HepG2 (cell line): ENCODE results near the gene MOCS1. TPM values are rescaled to one million over a fixed set of nuclear protein-coding genes. Genes with fewer than 3 reads are reported as not detected.

Experiments used
- ATAC-seq: fragments of 200-7000 bp; cut with Tn5 transposase; 3 replicates; pipeline ENCODE4 v1.9.1; 2020; ENCODE audit warnings: mild to moderate bottlenecking, moderate library complexity
- BruUV-seq: library from RNA; stranded (reverse); fragments of 400-500 nt; replicated peaks from 2 replicates; lab custom pipeline; 2021; lab: Mats Ljungman, UMichigan
- CTCF ChIA-PET: fragments of 300-600 bp; formaldehyde crosslinking; extraction: SDS; loops from one replicate; lab custom pipeline; 2021; ENCODE audit warnings: low total read pairs, inconsistent platforms, low intra/inter-chr PET ratio; lab: Yijun Ruan, JAX
- POLR2A ChIA-PET: fragments of 350-600 bp; sonication (Branson Sonifier 250); formaldehyde crosslinking; loops from one replicate; lab custom pipeline; 2020; ENCODE audit warnings: antibody characterized with exemption, inconsistent platforms; lab: Yijun Ruan, JAX
- DNase-seq: peaks from one replicate; pipeline ENCODE4 v3.0.0-alpha.2; 2015; ENCODE audit warnings: low spot score
- FAIRE-seq: peaks from 3 replicates; lab custom pipeline; 2011; peaks lifted over from hg19 to GRCh38; lab: Jason Lieb, UNC
- H2AFZ ChIP-seq: one replicate; pipeline ENCODE4 v1.6.1; 2011; ENCODE audit warnings: low read length, inconsistent platforms
- H3K27ac ChIP-seq: fragments of 300-600 bp; 3 replicates; pipeline ENCODE4 v1.8.0; 2011; ENCODE audit warnings: mixed run types, mild to moderate bottlenecking, mixed read lengths, low read length, inconsistent platforms; ENCODE audit not compliant: insufficient read depth; ENCODE audit errors: extremely low read length
- H3K27me3 ChIP-seq, 2 experiments: fragments of 200-600 bp in 1 of 2; 2 replicates in 1 of 2; 3 replicates in 1 of 2; pipeline versions ENCODE4 v1.6.0 to v1.8.0; 2011; ENCODE audit warnings: low read length in 2 of 2, mild to moderate bottlenecking in 2 of 2, moderate library complexity in 2 of 2, inconsistent platforms in 1 of 2; ENCODE audit not compliant: insufficient read depth in 2 of 2, control insufficient read depth in 1 of 2
- H3K36me3 ChIP-seq, 2 experiments: fragments of 200-600 bp in 1 of 2; replicated peaks in 1 of 2; 2 replicates in 1 of 2; 3 replicates in 1 of 2; pipeline versions ENCODE4 v1.5.1 to v1.8.0; 2011; ENCODE audit warnings: low read length in 2 of 2, inconsistent platforms in 1 of 2; ENCODE audit not compliant: insufficient read depth in 2 of 2, control insufficient read depth in 1 of 2
- H3K4me1 ChIP-seq: 2 replicates; pipeline ENCODE4 v1.5.1; 2012; ENCODE audit warnings: low read length, inconsistent platforms; ENCODE audit not compliant: insufficient read depth
- H3K4me2 ChIP-seq: 2 replicates; pipeline ENCODE4 v1.6.0; 2011; ENCODE audit warnings: low read depth, low read length, inconsistent platforms
- H3K4me3 ChIP-seq, 3 experiments: fragments of 200-600 bp in 1 of 3; sonication (generic), shearing (Covaris generic) in 1 of 3; replicated peaks in 1 of 3; 2 replicates each; pipeline ENCODE4 v1.5.1; 2011 to 2016; ENCODE audit warnings: low read length in 3 of 3, inconsistent platforms in 2 of 3, low read depth in 2 of 3, mild to moderate bottlenecking in 2 of 3, control low read depth in 1 of 3, mixed read lengths in 1 of 3; ENCODE audit not compliant: insufficient read depth in 1 of 3
- H3K79me2 ChIP-seq: one replicate; pipeline ENCODE4 v1.6.1; 2011; ENCODE audit warnings: low read length, inconsistent platforms; ENCODE audit not compliant: insufficient read depth
- H3K9ac ChIP-seq: 2 replicates; pipeline ENCODE4 v1.6.0; 2011; ENCODE audit warnings: mild to moderate bottlenecking, low read depth, low read length, inconsistent platforms; ENCODE audit not compliant: insufficient read depth
- H3K9me3 ChIP-seq: 2 replicates; pipeline ENCODE4 v1.5.1; 2012; ENCODE audit warnings: mild to moderate bottlenecking, low read length
- H4K20me1 ChIP-seq: 2 replicates; pipeline ENCODE4 v1.6.0; 2011; ENCODE audit warnings: inconsistent platforms, mild to moderate bottlenecking, low read length, moderate library complexity; ENCODE audit not compliant: insufficient read depth
- DMAP1 ChIP-seq: IDR thresholded peaks from 2 replicates; pipeline ENCODE4 v1.6.1; 2016
- FOXK2 ChIP-seq: fragments of 450-650 bp; IDR thresholded peaks from 2 replicates; pipeline ENCODE4 v1.6.1; 2016
- NFE2L2 ChIP-seq: fragments of 150-350 bp; IDR thresholded peaks from 2 replicates; pipeline ENCODE4 v1.6.1; 2014; ENCODE audit warnings: low read length
- NR2C2 ChIP-seq: sonication (generic); formaldehyde crosslinking; IDR thresholded peaks from 2 replicates; pipeline ENCODE4 v1.4.0; 2020; ENCODE audit warnings: missing genetic modification reagents, mild to moderate bottlenecking, moderate library complexity, borderline replicate concordance
- ZBTB20 ChIP-seq: sonication (generic); formaldehyde crosslinking; IDR thresholded peaks from 2 replicates; pipeline ENCODE4 v1.8.1; 2023; ENCODE audit warnings: missing genetic modification reagents, low read depth, mild to moderate bottlenecking, borderline replicate concordance
- ZFP91 ChIP-seq: sonication (generic); formaldehyde crosslinking; IDR thresholded peaks from 2 replicates; pipeline ENCODE4 v1.9.0; 2022; ENCODE audit warnings: missing genetic modification reagents, mild to moderate bottlenecking, borderline replicate concordance
- ZNF260 ChIP-seq: sonication (generic); formaldehyde crosslinking; IDR thresholded peaks from 2 replicates; pipeline ENCODE4 v1.4.0; 2020; ENCODE audit warnings: missing genetic modification reagents, low read depth, mild to moderate bottlenecking, borderline replicate concordance
- ZNF337 ChIP-seq: sonication (generic); formaldehyde crosslinking; IDR thresholded peaks from 2 replicates; pipeline ENCODE4 v1.5.1; 2020; ENCODE audit warnings: missing genetic modification reagents, low read depth, mild to moderate bottlenecking, borderline replicate concordance
- ZNF451 ChIP-seq: sonication (generic); formaldehyde crosslinking; IDR thresholded peaks from 2 replicates; pipeline ENCODE4 v1.5.0; 2020; ENCODE audit warnings: mild to moderate bottlenecking, missing genetic modification reagents
- in situ Hi-C: cut with HindIII; loops from 2 replicates; pipeline ENCODE4 v1.10.0; 2017; ENCODE audit warnings: low pct_unique_long_range_greater_than_20kb; ENCODE audit not compliant: extremely low pct_ligation_motif_present
- intact Hi-C: fragments of 100-400 bp; cut with micrococcal nuclease; formaldehyde crosslinking; loops from one replicate; pipeline ENCODE4 v1.10.0; 2022; ENCODE audit not compliant: unreplicated experiment
- polyA plus RNA-seq, 8 experiments: library from polyadenylated mRNA; depleted of rRNA in 3 of 8; stranded (reverse) in 7 of 8; unstranded in 1 of 8; fragments of >200 nt; fragmentation: Illumina TruSeq in 4 of 8; extraction: Trizol in 4 of 8; gene quantifications; 2 replicates each; pipeline versions ENCODE4 v1.2.1 to v1.2.3, GENCODE V29; 2011 to 2016; ENCODE audit warnings: low read depth in 4 of 8, missing spikeins in 1 of 8, mixed read lengths in 1 of 8; ENCODE audit not compliant: insufficient read depth in 1 of 8
- total RNA-seq, 5 experiments: library from RNA; depleted of rRNA; stranded (reverse); fragments of >200 nt; fragmentation: Illumina TruSeq; extraction: Trizol; gene quantifications; 2 replicates each; pipeline ENCODE4 v1.2.3, GENCODE V29; 2016; ENCODE audit warnings: low read depth in 1 of 5
- TF ChIP-seq, protein P1 (sequence below): sonication (generic); formaldehyde crosslinking; IDR thresholded peaks from 2 replicates; pipeline ENCODE4 v1.4.0; 2020; ENCODE audit warnings: missing genetic modification reagents, borderline replicate concordance

Gene MOCS1
- total and polyA plus RNA-seq, 2 of the 13 experiments (the other 11 are each of a cell fraction or from before 2014, with no cell fraction given), result 5.3 to 11.7 TPM

DNA sequence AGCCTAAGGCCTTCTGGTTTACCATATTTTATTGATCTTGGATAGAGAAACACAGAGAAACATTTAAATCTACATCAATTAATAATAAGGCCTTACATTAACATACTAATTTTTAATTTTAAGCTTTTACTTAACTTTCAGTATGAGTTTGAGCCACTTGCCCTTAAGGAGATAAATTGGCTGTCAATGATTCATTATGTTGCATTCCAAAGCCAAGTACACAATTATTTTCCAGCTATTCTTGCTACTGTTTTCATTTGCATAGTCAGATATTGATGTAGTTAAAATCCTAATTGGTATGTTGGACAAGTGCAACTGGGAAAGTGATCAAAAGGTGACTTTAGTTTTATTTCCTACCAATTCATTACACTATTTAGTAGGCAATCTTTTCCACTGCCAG lies 58.2 kb downstream of the MOCS1 start:
- in situ Hi-C loops (no loop called here), intact Hi-C loops (no loop called here)
- Histone ChIP-seq H3K9me3 (no peaks in the 10 kb centered on the region), H3K4me1 (no peaks in the 10 kb centered on the region), H3K27ac (no peak overlapping the region), H3K36me3 (no peaks in the 10 kb centered on the region), H3K4me3 (no peak overlapping the region), H3K4me2 (no peak overlapping the region), H3K9ac (no peak overlapping the region), H4K20me1 (no peaks in the 10 kb centered on the region), H3K79me2 (no peaks in the 10 kb centered on the region), H2AFZ (no peak overlapping the region), H3K27me3 (no peaks in the 10 kb centered on the region; a peak in 1 of 5 replicates)
- TF ChIP-seq ZNF451 (CRISPR knock-in tag) (no peak), ZNF260 (CRISPR knock-in tag) (no peak), ZFP91 (CRISPR knock-in tag) (no peak), FOXK2 (no peak), DMAP1 (CRISPR knock-in tag) (no peak), NR2C2 (CRISPR knock-in tag) (no peak), NFE2L2 (no peak), ZNF337 (CRISPR knock-in tag) (no peak), ZBTB20 (CRISPR knock-in tag) (no peak)
- TF ChIP-seq, protein P1, sequence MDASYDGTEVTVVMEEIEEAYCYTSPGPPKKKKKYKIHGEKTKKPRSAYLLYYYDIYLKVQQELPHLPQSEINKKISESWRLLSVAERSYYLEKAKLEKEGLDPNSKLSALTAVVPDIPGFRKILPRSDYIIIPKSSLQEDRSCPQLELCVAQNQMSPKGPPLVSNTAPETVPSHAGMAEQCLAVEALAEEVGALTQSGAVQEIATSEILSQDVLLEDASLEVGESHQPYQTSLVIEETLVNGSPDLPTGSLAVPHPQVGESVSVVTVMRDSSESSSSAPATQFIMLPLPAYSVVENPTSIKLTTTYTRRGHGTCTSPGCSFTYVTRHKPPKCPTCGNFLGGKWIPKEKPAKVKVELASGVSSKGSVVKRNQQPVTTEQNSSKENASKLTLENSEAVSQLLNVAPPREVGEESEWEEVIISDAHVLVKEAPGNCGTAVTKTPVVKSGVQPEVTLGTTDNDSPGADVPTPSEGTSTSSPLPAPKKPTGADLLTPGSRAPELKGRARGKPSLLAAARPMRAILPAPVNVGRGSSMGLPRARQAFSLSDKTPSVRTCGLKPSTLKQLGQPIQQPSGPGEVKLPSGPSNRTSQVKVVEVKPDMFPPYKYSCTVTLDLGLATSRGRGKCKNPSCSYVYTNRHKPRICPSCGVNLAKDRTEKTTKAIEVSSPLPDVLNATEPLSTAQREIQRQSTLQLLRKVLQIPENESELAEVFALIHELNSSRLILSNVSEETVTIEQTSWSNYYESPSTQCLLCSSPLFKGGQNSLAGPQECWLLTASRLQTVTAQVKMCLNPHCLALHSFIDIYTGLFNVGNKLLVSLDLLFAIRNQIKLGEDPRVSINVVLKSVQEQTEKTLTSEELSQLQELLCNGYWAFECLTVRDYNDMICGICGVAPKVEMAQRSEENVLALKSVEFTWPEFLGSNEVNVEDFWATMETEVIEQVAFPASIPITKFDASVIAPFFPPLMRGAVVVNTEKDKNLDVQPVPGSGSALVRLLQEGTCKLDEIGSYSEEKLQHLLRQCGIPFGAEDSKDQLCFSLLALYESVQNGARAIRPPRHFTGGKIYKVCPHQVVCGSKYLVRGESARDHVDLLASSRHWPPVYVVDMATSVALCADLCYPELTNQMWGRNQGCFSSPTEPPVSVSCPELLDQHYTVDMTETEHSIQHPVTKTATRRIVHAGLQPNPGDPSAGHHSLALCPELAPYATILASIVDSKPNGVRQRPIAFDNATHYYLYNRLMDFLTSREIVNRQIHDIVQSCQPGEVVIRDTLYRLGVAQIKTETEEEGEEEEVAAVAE (CRISPR knock-in tag), result no peak
- BruUV-seq, result no TSS peak
- no peak for DNase-seq
- no peak for ATAC-seq
- ChIA-PET POLR2A (no interaction called here), CTCF (no interaction called here)
- FAIRE-seq, result no peak
